Progenitor cell of endocrine pancreas (in vitro differentiated cells): ENCODE measurements around the gene KLF12. TPM values are rescaled to one million over a fixed set of nuclear protein-coding genes. Genes with fewer than 3 reads are reported as not detected.

Experiments
- DNase-seq: peaks from one replicate; pipeline ENCODE4 v3.0.0; 2021; ENCODE audit warnings: low spot score; ENCODE audit not compliant: unreplicated experiment
- H3K27ac Mint-ChIP-seq: 2 replicates; pipeline ENCODE4 v1.8.0; 2021; ENCODE audit warnings: mild to moderate bottlenecking, moderate library complexity, mixed read lengths
- H3K27me3 Mint-ChIP-seq: 2 replicates; pipeline ENCODE4 v1.8.0; 2021; ENCODE audit warnings: mixed read lengths
- H3K36me3 Mint-ChIP-seq: 2 replicates; pipeline ENCODE4 v1.8.0; 2022; ENCODE audit warnings: mixed read lengths; ENCODE audit not compliant: insufficient read depth
- H3K4me1 Mint-ChIP-seq: 2 replicates; pipeline ENCODE4 v1.8.0; 2021; ENCODE audit warnings: low read depth, mixed read lengths
- H3K4me3 Mint-ChIP-seq: 2 replicates; pipeline ENCODE4 v1.8.0; 2021; ENCODE audit warnings: low read depth, mild to moderate bottlenecking, moderate library complexity, mixed read lengths
- H3K9me3 Mint-ChIP-seq: 2 replicates; pipeline ENCODE4 v1.8.0; 2021; ENCODE audit warnings: low read depth, mixed read lengths
- CTCF ChIP-seq: fragments of 200-600 bp; sonication (generic); IDR thresholded peaks from one replicate; pipeline ENCODE4 v1.5.0; 2021; ENCODE audit warnings: antibody characterized with exemption, mild to moderate bottlenecking; ENCODE audit not compliant: unreplicated experiment
- total RNA-seq: library from RNA; stranded (reverse); gene quantifications from 2 replicates; pipeline ENCODE4 v1.2.1, GENCODE V29; 2021

KLF12 gene
- total RNA-seq, 1 donor from 2014 or later = 25.4 TPM

- no peak for TF ChIP-seq CTCF
- H3K27ac Mint-ChIP-seq = peak overlapping the region; percentile 96
- no peaks in the 10 kb centered on the region for H3K27me3 Mint-ChIP-seq
- peaks cover 19% of the 10 kb centered on the region for H3K4me1 Mint-ChIP-seq
- no peak for DNase-seq
- H3K36me3 Mint-ChIP-seq = no peaks in the 10 kb centered on the region
- peak overlapping the region; percentile 91 for H3K4me3 Mint-ChIP-seq
- no peaks in the 10 kb centered on the region for H3K9me3 Mint-ChIP-seq
Measured at GRCh38 chr13:74132776-74133656, 1.2 kb downstream of the KLF12 start.

- TF ChIP-seq CTCF = no peak
- Mint-ChIP-seq H3K4me1 (peaks cover 19% of the 10 kb centered on the region), H3K36me3 (no peaks in the 10 kb centered on the region), H3K4me3 (peak overlapping the region; percentile 91), H3K9me3 (no peaks in the 10 kb centered on the region), H3K27me3 (no peaks in the 10 kb centered on the region), H3K27ac (peak overlapping the region; percentile 96)
- DNase-seq = no peak
Measured at GRCh38 chr13:74132152-74132775, 1.9 kb downstream of the KLF12 start.

GRCh38 chr13:74131227-74131626, 3.0 kb downstream of the KLF12 start:
- Mint-ChIP-seq H3K36me3 (no peaks in the 10 kb centered on the region), H3K9me3 (no peaks in the 10 kb centered on the region), H3K27me3 (no peaks in the 10 kb centered on the region), H3K27ac (peak overlapping the region; percentile 41), H3K4me3 (no peak overlapping the region), H3K4me1 (peaks cover 19% of the 10 kb centered on the region)
- no peak for TF ChIP-seq CTCF
- DNase-seq = no peak

- TF ChIP-seq CTCF = no peak
- no peaks in the 10 kb centered on the region for H3K36me3 Mint-ChIP-seq
- no peak for DNase-seq
- H3K4me1 Mint-ChIP-seq = peaks cover 19% of the 10 kb centered on the region
- no peaks in the 10 kb centered on the region for H3K9me3 Mint-ChIP-seq
- H3K27ac Mint-ChIP-seq = no peak overlapping the region
- no peaks in the 10 kb centered on the region for H3K27me3 Mint-ChIP-seq
- no peak overlapping the region for H3K4me3 Mint-ChIP-seq
Measured at GRCh38 chr13:74129500-74130191, 4.6 kb downstream of the KLF12 start.

- Mint-ChIP-seq H3K4me1 (peaks cover 19% of the 10 kb centered on the region), H3K27me3 (no peaks in the 10 kb centered on the region), H3K36me3 (no peaks in the 10 kb centered on the region), H3K9me3 (no peaks in the 10 kb centered on the region), H3K27ac (no peak overlapping the region), H3K4me3 (no peak overlapping the region)
- no peak for TF ChIP-seq CTCF
- no peak for DNase-seq
Measured at GRCh38 chr13:74128156-74128767, 5.9 kb downstream of the KLF12 start.
